Esophagus (tissue), 2 donors: Measurements from ENCODE around the gene SLC22A31. TPM values are rescaled to one million over a fixed set of nuclear protein-coding genes. Genes with fewer than 3 reads are reported as not detected.
A peak's percentile ranks its signal among the peaks of the same experiment; 100 is the strongest.

Source experiments
- H3K27ac ChIP-seq, 2 donors: one replicate each; pipeline ENCODE4 v1.5.1; 2013; ENCODE audit warnings: low read depth in 2 of 2, mild to moderate bottlenecking in 2 of 2, inconsistent platforms in 1 of 2, low read length in 1 of 2, moderate library complexity in 1 of 2
- H3K27me3 ChIP-seq, 2 donors: one replicate each; pipeline ENCODE4 v1.6.1; 2013; ENCODE audit warnings: low read length in 2 of 2, control low read depth in 1 of 2, mild to moderate bottlenecking in 1 of 2; ENCODE audit not compliant: insufficient read depth in 2 of 2, control insufficient read depth in 1 of 2
- H3K36me3 ChIP-seq, 2 donors: one replicate each; pipeline ENCODE4 v1.6.1; 2013; ENCODE audit warnings: low read length in 1 of 2; ENCODE audit not compliant: control insufficient read depth in 2 of 2, insufficient read depth in 2 of 2
- H3K4me1 ChIP-seq, 2 donors: one replicate each; pipeline ENCODE4 v1.6.1; 2013; ENCODE audit warnings: low read length in 1 of 2; ENCODE audit not compliant: control insufficient read depth in 2 of 2, insufficient read depth in 2 of 2
- H3K4me3 ChIP-seq, 2 donors: one replicate each; pipeline ENCODE4 v1.5.1; 2013; ENCODE audit warnings: low read length in 2 of 2, mild to moderate bottlenecking in 2 of 2, low read depth in 1 of 2, moderate library complexity in 1 of 2
- H3K9me3 ChIP-seq, 2 donors: one replicate each; pipeline ENCODE4 v1.6.1; 2013; ENCODE audit warnings: mild to moderate bottlenecking in 2 of 2, low read depth in 1 of 2, low read length in 1 of 2, moderate library complexity in 1 of 2; ENCODE audit not compliant: control insufficient read depth in 2 of 2, insufficient read depth in 1 of 2
- WGBS, 2 donors: extraction: QIAGEN DNeasy Blood & Tissue Kit; methylation state at CpG; one replicate each; pipeline ENCODE4 v1.1.7; 2013; 5-methylcytosine and 5-hydroxymethylcytosine counted together
- polyA plus RNA-seq, 2 donors: library from polyadenylated mRNA; stranded (reverse); fragments of 200-250 nt; gene quantifications; one replicate each; pipeline ENCODE4 v1.2.3, GENCODE V29; 2013
- donor health status: healthy with polysubstance abuse.
- donor health status: Bipolar disorder and iron deficiency.

SLC22A31 gene
- polyA plus RNA-seq, 2 donors, result 0.14 to 0.16 TPM

- no peaks in the 10 kb centered on the region for H3K36me3 ChIP-seq
- WGBS, 2 donors, result 1 to 2% methylated on average over 44 to 111 of the region's 111 CpGs
- H3K9me3 ChIP-seq, result peaks cover 0 to 6% of the 10 kb centered on the region in 2 donors
- no peak overlapping the region for H3K27ac ChIP-seq
- peak overlapping the region; percentile 29 to 47 for H3K4me3 ChIP-seq
- peaks cover 0 to 3% of the 10 kb centered on the region in 2 donors for H3K4me1 ChIP-seq
- H3K27me3 ChIP-seq, result peaks cover 0 to 15% of the 10 kb centered on the region in 2 donors
Observed at GRCh38 chr16:89201439-89202377, 1.4 kb upstream of the SLC22A31 start.

- Histone ChIP-seq H3K4me3 (peak overlapping the region; percentile 29 to 47), H3K4me1 (peaks cover 0 to 3% of the 10 kb centered on the region in 2 donors), H3K36me3 (no peaks in the 10 kb centered on the region), H3K27me3 (peaks cover 0 to 15% of the 10 kb centered on the region in 2 donors), H3K27ac (no peak overlapping the region), H3K9me3 (peaks cover 0 to 6% of the 10 kb centered on the region in 2 donors)
- WGBS, 2 donors, result 3 to 4% methylated on average over 38 to 58 of the region's 58 CpGs
Observed at GRCh38 chr16:89200850-89201411, 594 bp upstream of the SLC22A31 start.

- Histone ChIP-seq H3K4me1 (peaks cover 0 to 3% of the 10 kb centered on the region in 2 donors), H3K27ac (no peak overlapping the region), H3K4me3 (no peak overlapping the region), H3K36me3 (no peaks in the 10 kb centered on the region), H3K27me3 (peaks cover 0 to 15% of the 10 kb centered on the region in 2 donors), H3K9me3 (peaks cover 0 to 6% of the 10 kb centered on the region in 2 donors)
- WGBS, 2 donors, result 75 to 78% methylated on average over 20 to 22 of the region's 22 CpGs
Observed at GRCh38 chr16:89199241-89200123, 855 bp downstream of the SLC22A31 start.

- 72 to 81% methylated on average over 28 of the region's 28 CpGs for WGBS, 2 donors
- H3K36me3 ChIP-seq, result no peaks in the 10 kb centered on the region
- H3K4me1 ChIP-seq, result peaks cover 0 to 3% of the 10 kb centered on the region in 2 donors
- H3K27me3 ChIP-seq, result peaks cover 0 to 15% of the 10 kb centered on the region in 2 donors
- H3K27ac ChIP-seq, result no peak overlapping the region
- no peak overlapping the region for H3K4me3 ChIP-seq
- H3K9me3 ChIP-seq, result peaks cover 0 to 6% of the 10 kb centered on the region in 2 donors
Observed at GRCh38 chr16:89198417-89199240, 1.7 kb downstream of the SLC22A31 start.

GRCh38 chr16:89197633-89198416, 2.5 kb downstream of the SLC22A31 start:
- H3K27ac ChIP-seq, result no peak overlapping the region
- H3K9me3 ChIP-seq, result peaks cover 0 to 6% of the 10 kb centered on the region in 2 donors
- WGBS, 2 donors, result 83% methylated on average over 26 of the region's 26 CpGs
- H3K4me1 ChIP-seq, result peaks cover 0 to 3% of the 10 kb centered on the region in 2 donors
- peaks cover 0 to 15% of the 10 kb centered on the region in 2 donors for H3K27me3 ChIP-seq
- H3K4me3 ChIP-seq, result no peak overlapping the region
- H3K36me3 ChIP-seq, result no peaks in the 10 kb centered on the region

- H3K4me1 ChIP-seq, result peaks cover 2 to 6% of the 10 kb centered on the region in 2 donors
- H3K36me3 ChIP-seq, result no peaks in the 10 kb centered on the region
- H3K27ac ChIP-seq, result no peak overlapping the region
- H3K4me3 ChIP-seq, result no peak overlapping the region
- H3K9me3 ChIP-seq, result no peaks in the 10 kb centered on the region
- H3K27me3 ChIP-seq, result peaks cover 0 to 15% of the 10 kb centered on the region in 2 donors
- 86 to 87% methylated on average over 13 of the region's 13 CpGs for WGBS, 2 donors
Observed at GRCh38 chr16:89197033-89197632, 3.2 kb downstream of the SLC22A31 start.

GRCh38 chr16:89195521-89196171, 4.7 kb downstream of the SLC22A31 start:
- Histone ChIP-seq H3K4me1 (peaks cover 3 to 4% of the 10 kb centered on the region in 2 donors), H3K27ac (no peak overlapping the region), H3K9me3 (no peaks in the 10 kb centered on the region), H3K36me3 (no peaks in the 10 kb centered on the region), H3K4me3 (no peak overlapping the region), H3K27me3 (peaks cover 0 to 16% of the 10 kb centered on the region in 2 donors)
- WGBS, 2 donors, result 79 to 88% methylated on average over 20 to 21 of the region's 21 CpGs
